Heart right ventricle (tissue), 16 donors: ENCODE results near the gene DAB1. TPM values are rescaled to one million over a fixed set of nuclear protein-coding genes. Genes with fewer than 3 reads are reported as not detected.

Experiments
- ATAC-seq, 8 donors: fragments of 200-7000 bp; cut with Tn5 transposase; one replicate each; pipeline ENCODE4 v1.9.1; 2020; ENCODE audit warnings: mild to moderate bottlenecking in 8 of 8, moderate library complexity in 8 of 8, moderate number of reproducible peaks in 1 of 8
- DNase-seq, 2 donors: peaks; one replicate each; pipeline ENCODE4 v3.0.0-alpha.2; 2020
- H3K27ac ChIP-seq, 10 donors: fragments of 200-600 bp; sonication (generic) in 2 of 10; one replicate each; pipeline versions ENCODE4 v1.5.0 to v1.8.0; 2020 to 2022; ENCODE audit warnings: mild to moderate bottlenecking in 3 of 10
- H3K27me3 ChIP-seq, 7 donors: fragments of 200-600 bp; one replicate each; pipeline ENCODE4 v1.8.0; 2021 to 2022; ENCODE audit warnings: mild to moderate bottlenecking in 2 of 7
- H3K36me3 ChIP-seq, 9 donors: fragments of 200-600 bp; sonication (generic) in 1 of 9; one replicate each; pipeline versions ENCODE4 v1.5.0 to v1.8.0; 2020 to 2022; ENCODE audit warnings: mild to moderate bottlenecking in 2 of 9
- H3K4me1 ChIP-seq, 9 donors: fragments of 200-600 bp; sonication (generic) in 1 of 9; one replicate each; pipeline versions ENCODE4 v1.5.0 to v1.8.0; 2020 to 2022; ENCODE audit warnings: mild to moderate bottlenecking in 4 of 9
- H3K4me3 ChIP-seq, 10 donors: fragments of 200-600 bp; sonication (generic) in 2 of 10; one replicate each; pipeline versions ENCODE4 v1.5.0 to v1.8.0; 2020 to 2022; ENCODE audit warnings: mild to moderate bottlenecking in 7 of 10, moderate library complexity in 2 of 10
- H3K9me3 ChIP-seq, 11 donors: fragments of 200-600 bp in 10 of 11; sonication (generic) in 2 of 11; one replicate each; pipeline versions ENCODE4 v1.5.0 to v1.8.0; 2013 to 2022; ENCODE audit warnings: mild to moderate bottlenecking in 2 of 11, control low read depth in 1 of 11, moderate library complexity in 1 of 11
- WGBS, 2 donors: extraction: QIAGEN DNeasy Blood & Tissue Kit; methylation state at CpG; one replicate each; pipeline ENCODE4 v1.1.7; 2013; ENCODE audit warnings: inconsistent platforms in 1 of 2; 5-methylcytosine and 5-hydroxymethylcytosine counted together
- intact Hi-C, 10 donors: fragments of 100-400 bp; cut with DNase I; formaldehyde crosslinking; loops; one replicate each; pipeline versions ENCODE4 v1.11.1 to v1.14.2; 2022
- polyA plus RNA-seq, 2 donors: library from polyadenylated mRNA; stranded (reverse); fragments of 200-250 nt; gene quantifications; one replicate each; pipeline ENCODE4 v1.2.3, GENCODE V29; 2013
- total RNA-seq, 10 donors: library from RNA; stranded (reverse); fragmentation: NEBNext Ultra II Directional in 3 of 10; extraction: Animal tissue kit (Norgen Biotek cat#: 25700) in 3 of 10; gene quantifications; one replicate each; pipeline versions ENCODE4 v1.2.1 to v1.2.4, GENCODE V29; 2021 to 2023
- TF ChIP-seq, protein P1 (sequence below), 9 donors: fragments of 200-600 bp; sonication (generic) in 2 of 9; IDR thresholded peaks; one replicate each; pipeline versions ENCODE4 v1.5.0 to v1.8.0; 2021 to 2022; ENCODE audit warnings: antibody characterized with exemption in 9 of 9, mild to moderate bottlenecking in 5 of 9, moderate library complexity in 1 of 9
- donor health status: Arrhythmogenic right ventricular cardiomyopathy.
- donor health status: ischemic (EF 13 %, LVEDD 7.1; RV severe dilation, severe dysfunction).
- donor health status: healthy with polysubstance abuse.
- donor health status: DM: no; HTN: yes; CAD: no.
- donor health status: DM: no; HTN: no; CAD: no.
- donor health status: ischemic (EF 25% LVEDD 6.9; RV normal size, moderate dysfunction).
- donor health status: ischemic (EF 25% LVEDD 5.7; RV mildly dilated, moderate dysfunction).
- donor health status: healthy.
- donor health status: DM: yes; HTN: yes; CAD: no.
- donor health status: Ischemic cardiomyopathy.
- donor health status: ischemic (EF 35%, LVEDD 5.7; RV mildly dilated, moderate dysfunction).
- donor health status: nonischemic (EF 11% LVEDD 7.7; RV severe dilation, severe dysfunction).
- donor health status: DM: yes; HTN: yes; CAD: no.
- donor health status: PGD.
- donor health status: ischemic (EF 29% LVEDD 5.4; RV normal size, mild dysfunction).
- donor health status: nonischemic (EF 23%, LVEDD 6.1; RV moderate dilation, normal function).

The DAB1 gene
- total and polyA plus RNA-seq, 12 donors, result 0.16 to 25.5 (median 8.1) TPM

DNA sequence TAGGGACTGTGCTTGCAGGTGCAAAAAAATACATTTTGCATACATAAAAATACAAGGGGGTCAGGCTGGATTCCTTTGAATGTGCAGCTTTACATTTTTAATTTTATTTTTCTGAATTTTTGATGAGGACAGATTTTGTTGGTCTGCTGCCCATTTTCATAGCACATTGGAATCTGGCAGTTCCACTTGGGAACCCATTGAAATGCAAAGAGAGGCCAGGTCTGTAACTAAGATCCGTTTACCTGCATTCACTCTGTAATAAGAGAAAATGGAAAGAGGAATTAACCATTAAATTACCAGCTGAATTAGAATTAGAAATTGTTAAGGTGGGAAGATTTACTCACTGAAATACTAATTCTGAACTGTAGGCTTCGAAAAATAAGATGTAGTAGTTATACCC, 221.6 kb downstream of the DAB1 start:
- TF ChIP-seq, protein P1, sequence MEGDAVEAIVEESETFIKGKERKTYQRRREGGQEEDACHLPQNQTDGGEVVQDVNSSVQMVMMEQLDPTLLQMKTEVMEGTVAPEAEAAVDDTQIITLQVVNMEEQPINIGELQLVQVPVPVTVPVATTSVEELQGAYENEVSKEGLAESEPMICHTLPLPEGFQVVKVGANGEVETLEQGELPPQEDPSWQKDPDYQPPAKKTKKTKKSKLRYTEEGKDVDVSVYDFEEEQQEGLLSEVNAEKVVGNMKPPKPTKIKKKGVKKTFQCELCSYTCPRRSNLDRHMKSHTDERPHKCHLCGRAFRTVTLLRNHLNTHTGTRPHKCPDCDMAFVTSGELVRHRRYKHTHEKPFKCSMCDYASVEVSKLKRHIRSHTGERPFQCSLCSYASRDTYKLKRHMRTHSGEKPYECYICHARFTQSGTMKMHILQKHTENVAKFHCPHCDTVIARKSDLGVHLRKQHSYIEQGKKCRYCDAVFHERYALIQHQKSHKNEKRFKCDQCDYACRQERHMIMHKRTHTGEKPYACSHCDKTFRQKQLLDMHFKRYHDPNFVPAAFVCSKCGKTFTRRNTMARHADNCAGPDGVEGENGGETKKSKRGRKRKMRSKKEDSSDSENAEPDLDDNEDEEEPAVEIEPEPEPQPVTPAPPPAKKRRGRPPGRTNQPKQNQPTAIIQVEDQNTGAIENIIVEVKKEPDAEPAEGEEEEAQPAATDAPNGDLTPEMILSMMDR (IDR thresholded peaks at IDR 0.05), result no peak
- Histone ChIP-seq H3K4me1 (peaks cover 0 to 13% (median 0%) of the 10 kb centered on the region in 9 donors), H3K9me3 (no peaks in the 10 kb centered on the region), H3K4me3 (no peak overlapping the region), H3K36me3 (no peaks in the 10 kb centered on the region), H3K27me3 (no peaks in the 10 kb centered on the region), H3K27ac (no peak overlapping the region)
- ATAC-seq (no peak), DNase-seq (no peak)
- intact Hi-C loops, result no loop called here
- WGBS, 2 donors, result 65 to 67% methylated on average over 2 of the region's 2 CpGs

DNA sequence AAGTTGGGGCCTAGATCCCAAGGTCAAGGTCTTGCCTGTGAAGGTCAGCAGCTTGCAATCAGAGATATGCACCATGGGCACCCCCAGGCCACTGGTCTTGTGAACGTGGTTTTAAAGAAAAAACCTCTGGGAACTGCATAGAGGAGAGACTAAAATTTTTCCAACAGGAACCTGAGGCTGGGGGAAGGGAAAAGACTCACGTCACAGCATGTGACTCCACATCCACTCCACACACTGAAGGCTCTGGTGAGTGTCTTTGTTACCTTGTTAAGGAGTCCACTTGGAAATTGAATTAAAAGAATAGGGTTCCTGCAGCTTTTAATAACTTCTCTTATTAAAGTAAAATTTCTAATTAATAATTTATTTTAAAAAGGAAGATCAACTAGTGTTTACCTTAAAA, 224.9 kb downstream of the DAB1 start:
- ATAC-seq (no peak), DNase-seq (no peak)
- Histone ChIP-seq H3K9me3 (no peaks in the 10 kb centered on the region), H3K4me3 (no peak overlapping the region), H3K36me3 (no peaks in the 10 kb centered on the region), H3K27me3 (no peaks in the 10 kb centered on the region), H3K4me1 (no peaks in the 10 kb centered on the region), H3K27ac (no peak overlapping the region)
- intact Hi-C loops, result no loop called here
- WGBS, 2 donors, result 52 to 58% methylated on average over 2 of the region's 2 CpGs
- TF ChIP-seq, protein P1 (IDR thresholded peaks at IDR 0.05), result no peak

DNA sequence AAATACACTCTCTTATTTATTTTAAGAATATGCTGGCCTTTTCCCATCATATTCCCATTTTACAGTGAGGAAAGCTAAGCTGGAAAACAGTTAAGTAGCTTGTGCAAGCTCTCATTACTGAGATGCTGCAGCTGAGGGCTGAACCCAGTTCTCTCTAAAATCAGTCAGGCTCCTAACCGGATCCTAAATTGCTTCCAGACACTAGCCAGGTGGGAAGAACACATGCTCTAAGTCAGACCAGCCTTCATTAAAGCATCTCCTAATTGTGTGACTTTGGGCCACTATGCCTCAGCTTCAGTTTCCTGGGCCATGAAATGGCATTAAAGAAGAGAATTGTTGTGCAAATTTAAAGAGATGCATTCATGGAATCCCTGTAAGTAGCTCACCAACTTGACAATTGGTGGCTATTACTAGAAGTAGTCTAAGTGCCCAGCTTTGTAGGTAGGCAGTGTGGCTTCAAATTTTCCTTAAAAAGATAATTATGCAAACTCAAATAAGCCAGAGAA, 228.4 kb downstream of the DAB1 start:
- 79 to 89% methylated on average over 1 of the region's 1 CpG for WGBS, 2 donors
- intact Hi-C loops, result no loop called here
- ATAC-seq (no peak), DNase-seq (no peak)
- TF ChIP-seq, protein P1 (IDR thresholded peaks at IDR 0.05), result no peak
- no peak overlapping the region for H3K27ac ChIP-seq
- no peaks in the 10 kb centered on the region for H3K36me3 ChIP-seq
- no peaks in the 10 kb centered on the region for H3K9me3 ChIP-seq
- H3K27me3 ChIP-seq, result no peaks in the 10 kb centered on the region
- H3K4me3 ChIP-seq, result no peak overlapping the region
- H3K4me1 ChIP-seq, result no peaks in the 10 kb centered on the region

DNA sequence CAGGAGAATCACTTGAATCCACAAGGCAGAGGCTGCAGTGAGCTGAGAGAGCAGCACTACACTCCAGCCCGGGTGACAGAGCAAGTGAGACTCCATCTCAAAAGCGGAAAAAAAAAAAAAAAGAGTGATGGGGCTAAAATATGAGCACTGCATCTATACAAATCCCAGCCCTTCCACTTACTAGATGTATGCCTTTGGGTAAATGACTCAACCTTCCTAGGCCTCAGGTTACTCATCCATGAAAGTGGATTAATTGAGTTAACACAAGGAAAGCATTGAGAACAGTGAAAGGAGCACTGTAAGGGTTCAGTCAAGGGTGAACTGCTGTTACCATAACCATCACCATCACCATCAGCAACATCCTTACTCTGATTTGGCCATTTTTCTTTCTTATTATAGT, 231.6 kb downstream of the DAB1 start:
- 88 to 90% methylated on average over 2 of the region's 2 CpGs for WGBS, 2 donors
- H3K4me1 ChIP-seq, result no peaks in the 10 kb centered on the region
- no peaks in the 10 kb centered on the region for H3K36me3 ChIP-seq
- no peak overlapping the region for H3K27ac ChIP-seq
- H3K27me3 ChIP-seq, result no peaks in the 10 kb centered on the region
- intact Hi-C loops, result no loop called here
- ATAC-seq (no peak), DNase-seq (no peak)
- H3K4me3 ChIP-seq, result no peak overlapping the region
- TF ChIP-seq, protein P1 (IDR thresholded peaks at IDR 0.05), result no peak
- no peaks in the 10 kb centered on the region for H3K9me3 ChIP-seq
